K562 (cell line): ENCODE measurements around the gene ZBTB32.

Source experiments
- EP300 ChIP-seq: IDR thresholded peaks from 2 replicates; pipeline ENCODE4 v1.6.1; 2012; ENCODE audit warnings: low read length, improper control_type of control experiment
- ZBTB40 ChIP-seq, 2 experiments: fragments of 450-650 bp in 1 of 2; sonication (generic) in 1 of 2; formaldehyde crosslinking in 1 of 2; IDR thresholded peaks; 2 replicates each; pipeline versions ENCODE4 v1.7.1 to v1.9.0; 2016 to 2022; ENCODE audit warnings: inconsistent platforms in 1 of 2, mild to moderate bottlenecking in 1 of 2, missing genetic modification reagents in 1 of 2

GRCh38 chr19:35712567-35713505, 8.5 kb downstream of the ZBTB32 start:
- no peak for TF ChIP-seq EP300
- no peak for TF ChIP-seq ZBTB40 (IDR thresholded peaks at IDR 0.05)
- no peak for TF ChIP-seq ZBTB40 (CRISPR knock-in tag; IDR thresholded peaks at IDR 0.05)
